ENCODE results near the gene FOXP1.

The FOXP1 gene

DNA sequence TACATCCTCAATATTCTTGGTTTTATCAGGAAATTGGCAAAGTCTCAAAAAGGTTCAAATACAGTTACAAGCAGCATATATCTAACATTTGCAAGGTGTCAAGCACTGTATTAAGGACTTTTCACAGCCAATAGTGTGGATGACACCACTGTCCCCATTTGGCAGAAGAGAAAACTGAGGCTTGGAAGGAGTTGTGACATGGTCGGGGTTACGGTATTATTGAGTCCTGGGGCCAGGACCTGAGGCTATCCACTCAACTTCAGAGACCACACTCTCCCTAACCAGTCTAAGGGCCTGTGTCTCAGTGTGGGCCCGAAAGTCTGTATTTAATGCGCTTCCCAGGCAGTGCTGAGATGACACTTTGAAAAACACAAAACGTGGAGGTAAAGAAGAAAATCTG lies 99.1 kb downstream of the FOXP1 start:
- DNase-seq (ENCODE audit: low spot score) = no peak

DNA sequence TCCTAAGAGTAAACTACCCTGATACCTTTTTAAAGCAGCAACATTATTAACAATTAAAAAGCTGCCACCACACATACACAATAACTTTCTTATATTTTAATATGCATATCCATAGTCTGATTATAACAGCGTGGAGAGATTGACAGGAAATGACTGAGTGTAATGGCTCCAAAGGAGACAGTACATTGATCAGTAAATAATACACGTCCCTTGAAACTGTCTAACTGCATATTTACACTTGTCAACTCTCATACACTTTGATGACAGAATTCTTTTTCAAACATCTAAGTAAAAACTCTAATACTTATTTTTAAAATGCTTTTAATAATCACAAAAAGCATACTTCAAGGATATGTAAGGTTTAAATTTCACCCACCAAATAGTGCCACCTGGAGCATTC lies 99.5 kb downstream of the FOXP1 start:
- no peak for DNase-seq (ENCODE audit: low spot score)

DNA sequence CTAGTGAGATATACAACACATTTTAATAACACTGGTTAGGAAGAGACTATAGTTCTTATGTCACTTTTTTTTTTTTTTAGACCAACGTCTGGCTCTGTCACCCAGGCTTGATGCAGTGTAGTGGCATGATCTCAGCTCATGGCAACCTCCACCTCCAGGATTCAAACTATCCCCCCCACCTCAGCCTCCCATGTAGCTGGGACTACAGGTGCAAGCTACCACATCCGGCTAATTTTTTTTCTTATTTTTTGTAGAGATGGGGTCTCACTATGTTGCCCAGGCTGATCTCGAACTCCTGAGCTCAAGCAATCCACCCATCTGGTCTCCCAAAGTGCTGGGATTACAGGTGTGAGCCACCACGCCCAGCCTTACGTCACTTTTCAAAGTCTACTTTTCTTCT lies 100.8 kb downstream of the FOXP1 start:
- DNase-seq (ENCODE audit: low spot score) = no peak

DNA sequence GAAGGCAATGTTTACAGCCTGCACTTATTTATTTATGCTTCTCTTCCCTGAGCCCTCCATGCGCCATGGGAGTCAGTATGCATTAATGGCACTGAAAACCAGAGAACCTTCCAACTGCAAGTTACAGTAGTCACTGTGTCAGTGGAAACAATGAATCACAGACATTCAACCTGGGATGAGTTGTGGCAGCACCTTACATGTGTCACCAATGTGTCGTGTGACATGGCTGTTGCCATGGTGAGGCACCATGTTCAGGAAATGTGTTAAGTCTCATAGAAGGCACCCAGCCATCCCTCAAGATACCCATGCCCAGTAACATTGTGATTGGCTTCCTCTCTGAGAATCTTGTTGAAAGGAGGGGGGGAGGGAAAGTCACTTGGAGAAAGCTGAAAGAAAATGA lies 105.0 kb downstream of the FOXP1 start:
- DNase-seq (ENCODE audit: low spot score) = no peak

DNA sequence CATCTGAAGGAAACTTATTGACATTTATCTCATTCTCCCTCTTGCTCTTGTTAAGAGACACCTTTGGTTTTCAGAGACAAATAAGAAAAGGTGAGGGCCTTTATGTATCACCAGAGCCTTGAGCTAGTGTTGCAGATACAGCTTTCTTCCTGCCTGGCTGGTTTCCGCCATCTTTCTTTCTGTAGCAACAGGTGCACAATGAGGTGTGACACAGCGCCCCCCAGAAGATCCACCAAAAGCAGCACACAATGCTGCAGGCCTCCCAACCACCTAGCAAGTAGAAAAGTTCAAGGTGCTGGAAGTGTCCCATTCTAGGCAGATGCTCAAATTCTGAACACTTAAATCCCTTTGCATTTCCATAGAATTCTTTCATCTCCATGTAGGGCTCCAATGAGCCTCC lies 106.6 kb downstream of the FOXP1 start:
- no peak for DNase-seq (ENCODE audit: low spot score)

DNA sequence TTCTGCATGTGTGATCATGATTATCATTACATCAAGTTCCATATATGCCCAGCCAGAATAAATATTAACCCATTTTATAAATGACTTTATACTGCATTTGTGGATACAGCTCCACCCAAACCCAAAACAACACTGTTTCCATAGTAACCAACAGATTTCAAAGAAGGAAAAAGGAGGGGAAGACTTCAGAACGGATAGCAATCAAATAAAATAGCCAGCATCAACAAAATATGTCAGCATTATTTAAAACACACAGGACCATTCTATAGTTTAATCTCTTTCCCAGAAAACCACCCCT lies 114.4 kb downstream of the FOXP1 start:
- DNase-seq (ENCODE audit: low spot score) = no peak

DNA sequence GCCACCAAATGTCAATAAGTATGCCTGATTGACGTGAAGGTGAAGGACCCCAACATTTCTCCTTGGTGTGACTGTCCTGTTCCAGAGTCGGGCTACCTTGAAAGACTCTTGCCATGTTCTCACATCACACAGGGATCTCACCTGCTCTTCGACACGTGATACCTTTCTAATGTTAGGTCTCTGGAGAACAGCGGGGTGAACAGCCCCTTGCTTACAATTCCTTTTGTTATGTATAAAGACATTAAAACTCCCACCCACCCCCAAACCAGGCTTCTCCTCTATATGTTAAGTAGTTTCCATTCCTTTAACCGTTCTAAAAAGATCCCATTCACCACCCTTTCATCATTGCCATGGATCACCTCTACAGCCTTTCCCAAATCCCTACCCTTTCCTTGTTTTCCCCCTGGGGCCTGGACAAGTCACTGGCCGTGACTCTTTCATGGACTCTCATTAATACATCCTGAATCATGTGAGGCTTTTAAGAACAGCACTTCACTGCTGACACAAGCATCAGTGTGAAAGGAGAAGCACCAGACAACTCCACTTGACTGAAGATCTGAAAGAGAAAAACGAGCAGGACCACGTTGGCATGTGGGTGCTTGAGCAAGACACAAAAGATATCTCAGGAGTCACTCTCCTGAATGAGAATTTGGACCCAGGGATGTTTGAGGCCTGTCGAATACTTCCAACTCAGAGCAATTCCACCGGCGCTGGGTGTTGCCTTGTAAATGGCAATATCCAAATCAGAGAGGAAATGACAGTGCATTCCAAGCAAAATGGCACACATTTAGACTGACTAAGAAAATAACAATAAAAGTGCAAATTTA lies 115.0 kb downstream of the FOXP1 start:
- no peak for DNase-seq (ENCODE audit: low spot score)

DNA sequence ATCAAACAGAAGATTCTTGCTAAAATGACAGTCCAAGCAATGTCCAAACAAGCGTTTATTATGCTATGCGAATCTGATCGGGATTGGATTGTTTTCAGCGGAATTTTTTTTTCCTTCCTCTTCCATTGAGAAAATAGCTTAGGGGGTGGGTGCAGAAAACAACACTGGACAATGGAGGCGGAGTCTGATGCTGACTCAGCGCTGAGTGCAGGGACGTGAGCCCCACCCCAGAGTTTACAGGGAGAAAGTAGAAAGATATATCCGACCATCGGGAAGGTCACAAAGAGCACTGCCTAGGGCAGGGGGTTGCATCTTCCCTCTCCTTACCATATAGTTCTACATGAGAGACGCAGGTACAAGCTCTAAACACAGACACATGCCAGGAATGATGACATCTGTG lies 117.0 kb downstream of the FOXP1 start:
- DNase-seq (ENCODE audit: low spot score) = no peak

DNA sequence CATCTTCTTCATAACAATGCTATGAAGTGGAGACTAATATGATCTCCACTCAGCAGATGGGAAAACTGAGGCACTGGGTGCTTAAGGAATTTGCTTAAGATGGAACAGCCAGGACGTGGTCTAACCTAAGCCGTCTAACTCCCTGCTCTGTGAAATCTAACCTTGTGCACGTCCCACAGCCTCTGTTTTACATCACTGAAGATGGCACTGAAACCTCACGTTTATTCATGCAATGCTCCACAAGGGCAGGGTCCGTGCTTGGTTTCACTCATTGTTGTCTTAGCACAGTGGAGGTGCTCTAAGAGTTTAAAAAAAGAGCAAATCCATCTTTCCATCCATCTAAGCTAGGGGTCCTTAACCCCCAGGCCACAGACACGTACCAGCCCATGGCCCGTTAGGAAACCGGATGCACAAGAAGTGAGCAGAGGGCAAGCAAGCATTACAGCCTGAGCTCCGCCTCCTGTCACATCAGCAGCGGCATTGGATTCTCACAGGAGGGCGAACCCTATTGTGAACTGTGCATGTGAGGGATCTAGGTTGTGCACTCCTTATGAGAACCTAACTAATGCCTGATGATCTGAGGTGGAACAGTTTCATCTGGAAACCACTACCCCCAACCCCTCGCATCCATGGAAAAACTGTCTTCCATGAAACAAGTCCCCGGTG lies 118.0 kb downstream of the FOXP1 start:
- no peak for DNase-seq (ENCODE audit: low spot score)

DNA sequence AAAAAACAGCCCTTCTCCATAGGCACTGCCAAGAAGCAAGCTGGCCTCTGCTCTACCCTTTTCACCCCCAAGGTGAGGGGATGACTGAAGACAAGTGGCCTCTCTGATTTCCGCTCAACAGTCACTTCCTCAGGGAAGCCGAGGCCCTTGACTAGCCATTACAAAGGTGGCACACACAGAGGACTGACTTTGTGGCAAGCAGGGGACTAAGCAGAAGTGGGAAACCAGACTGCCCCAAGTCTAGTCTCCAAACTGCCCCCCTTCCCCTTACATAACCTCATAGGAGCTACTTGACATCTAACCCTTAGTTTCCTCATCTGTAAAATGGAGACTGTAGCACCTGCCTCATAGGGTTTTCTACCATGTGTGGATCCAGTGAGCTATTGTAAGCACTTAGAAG lies 118.9 kb downstream of the FOXP1 start:
- DNase-seq (ENCODE audit: low spot score) = no peak

DNA sequence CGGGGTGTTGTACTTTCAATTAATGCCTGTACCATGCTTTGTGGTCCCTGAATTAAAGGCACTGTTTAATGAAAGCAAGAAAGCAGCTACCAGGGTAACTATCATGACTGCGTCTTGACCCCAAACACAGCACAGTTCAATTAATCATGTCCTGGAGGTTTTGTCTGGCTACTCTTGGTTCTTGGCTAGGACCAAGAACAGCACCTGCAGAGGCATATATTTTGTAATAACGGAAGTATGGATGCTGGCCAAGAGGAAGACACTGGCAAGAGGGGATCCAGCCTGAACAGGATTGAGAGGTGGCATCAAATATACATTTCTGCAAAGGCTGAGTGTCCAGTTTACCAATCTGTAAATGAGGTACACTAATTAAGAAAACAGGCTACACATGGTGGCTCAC lies 119.9 kb downstream of the FOXP1 start:
- no peak for DNase-seq (ENCODE audit: low spot score)

DNA sequence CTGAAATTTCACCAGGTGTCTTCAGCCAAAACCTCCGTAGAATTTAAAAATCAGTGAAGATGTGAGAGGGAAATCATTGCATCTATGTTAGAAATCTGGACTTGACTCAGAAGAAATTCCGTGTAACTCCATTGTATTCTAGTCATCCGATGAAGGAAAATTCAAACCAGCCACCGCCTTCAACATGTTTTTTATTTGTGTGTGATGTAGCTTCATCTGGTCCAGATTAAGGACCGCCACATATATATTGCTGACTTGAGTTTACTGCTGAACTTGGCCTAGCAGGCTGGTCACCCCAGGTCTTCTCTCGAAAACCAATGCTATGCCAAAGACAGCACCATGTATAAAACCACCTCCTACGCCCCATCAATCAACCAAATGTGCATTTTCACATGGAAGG lies 120.9 kb downstream of the FOXP1 start:
- no peak for DNase-seq (ENCODE audit: low spot score)

DNA sequence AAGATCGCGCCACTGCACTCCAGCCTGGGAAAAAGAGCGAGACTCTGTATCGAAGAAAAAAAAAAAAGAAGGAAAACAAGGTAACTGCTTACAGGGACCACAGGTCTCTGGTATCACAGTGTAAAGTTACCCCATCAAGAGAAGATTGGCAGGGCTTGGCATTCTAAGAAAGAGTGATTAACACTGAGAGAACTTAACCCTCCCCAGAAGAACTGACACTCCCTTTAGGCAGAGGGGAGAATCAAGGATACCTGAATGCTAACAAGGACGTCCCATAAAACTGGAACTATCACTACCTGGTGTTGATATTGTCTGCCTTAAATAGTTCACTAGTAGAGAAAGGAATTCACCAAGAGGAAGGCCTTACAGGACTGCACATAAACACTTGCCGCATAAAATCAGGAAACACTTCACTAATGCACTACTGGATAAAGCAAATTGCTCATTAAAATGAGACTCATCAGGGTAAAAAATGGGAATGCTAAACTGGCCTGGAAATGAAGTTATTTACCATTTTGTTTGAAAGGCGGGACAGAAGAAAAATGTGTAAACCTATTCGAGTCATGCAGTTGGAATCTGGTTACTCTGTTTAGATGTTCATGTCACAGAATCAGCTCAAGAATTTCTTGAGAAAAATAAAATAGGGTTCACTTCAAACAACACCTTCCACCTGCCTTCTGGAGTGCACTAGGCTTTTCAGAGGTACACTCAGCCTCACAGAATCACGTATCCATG lies 121.6 kb downstream of the FOXP1 start:
- DNase-seq (ENCODE audit: low spot score) = no peak

DNA sequence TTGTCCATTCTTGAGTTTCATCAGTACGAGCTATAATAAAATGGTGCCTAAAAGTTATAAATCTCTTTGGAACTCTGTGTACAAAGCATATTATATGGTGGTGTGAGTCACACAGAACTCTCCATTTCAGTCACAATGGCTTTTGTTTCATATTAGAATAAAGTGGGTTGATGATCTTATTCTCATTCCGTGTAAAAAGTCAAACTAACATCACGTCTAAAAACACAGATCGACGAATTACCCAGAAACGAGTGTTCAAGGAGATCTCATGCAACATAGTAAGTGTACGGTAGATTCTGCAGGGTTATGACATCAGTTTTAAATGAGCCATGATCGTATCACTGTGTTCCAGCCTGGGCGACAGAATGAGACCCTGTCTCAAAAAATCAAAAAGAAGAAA lies 122.4 kb downstream of the FOXP1 start:
- DNase-seq (ENCODE audit: low spot score) = no peak

DNA sequence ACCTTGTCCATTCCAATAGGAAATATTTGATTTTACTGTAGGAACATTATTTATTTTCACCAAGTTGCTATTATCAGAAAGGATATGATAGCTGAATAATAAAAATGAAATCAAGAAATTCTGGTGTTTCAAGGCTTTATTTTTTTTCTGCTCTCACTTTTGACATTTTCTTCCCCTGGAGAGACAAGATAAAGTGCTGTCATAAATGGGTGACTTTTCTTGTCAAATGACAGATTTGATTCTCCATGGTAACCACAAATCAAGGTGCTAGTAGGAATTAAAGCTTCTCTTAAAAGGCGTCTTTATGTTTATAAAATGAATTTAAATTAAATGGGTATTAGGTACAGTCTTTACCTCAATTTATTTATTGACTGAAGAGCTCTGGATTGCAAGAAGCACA lies 124.6 kb downstream of the FOXP1 start:
- DNase-seq (ENCODE audit: low spot score) = no peak

DNA sequence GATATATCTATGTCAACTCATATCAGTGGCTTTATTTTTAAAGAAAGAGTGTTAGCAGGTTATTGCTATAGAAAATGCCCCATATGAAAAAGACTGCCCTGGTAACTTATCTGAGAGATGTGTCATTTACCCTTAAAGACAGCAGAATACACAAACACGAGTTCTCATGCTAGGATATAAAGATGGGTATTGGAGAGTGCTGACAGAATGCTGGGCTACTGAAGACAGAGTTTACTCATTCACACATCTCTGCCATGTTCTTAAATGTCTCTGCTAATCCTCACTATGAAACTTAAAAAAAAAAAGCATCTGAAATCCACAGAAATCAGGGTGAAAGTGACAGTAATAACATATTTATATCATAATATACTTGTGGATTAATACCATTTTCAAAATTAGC lies 126.7 kb downstream of the FOXP1 start:
- DNase-seq (ENCODE audit: low spot score) = no peak

DNA sequence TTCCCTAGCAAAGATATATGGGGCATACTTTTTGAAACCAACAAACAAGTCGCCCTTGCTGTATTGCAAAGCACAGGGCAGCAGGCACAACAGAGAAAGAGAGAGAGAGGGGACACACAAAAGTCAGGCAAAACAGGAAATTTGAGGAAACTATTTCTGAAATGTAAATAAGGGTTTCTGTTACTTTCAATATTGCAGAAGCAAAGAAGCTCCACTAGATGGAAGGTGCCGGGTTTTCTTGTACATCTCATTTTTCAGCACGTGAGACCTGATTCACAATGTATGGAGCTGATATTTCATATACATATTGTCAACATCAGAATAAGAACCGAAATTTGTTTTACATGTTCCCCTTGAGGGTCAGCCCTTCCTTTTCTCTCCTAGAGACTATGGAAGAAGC lies 127.4 kb downstream of the FOXP1 start:
- no peak for DNase-seq (ENCODE audit: low spot score)

DNA sequence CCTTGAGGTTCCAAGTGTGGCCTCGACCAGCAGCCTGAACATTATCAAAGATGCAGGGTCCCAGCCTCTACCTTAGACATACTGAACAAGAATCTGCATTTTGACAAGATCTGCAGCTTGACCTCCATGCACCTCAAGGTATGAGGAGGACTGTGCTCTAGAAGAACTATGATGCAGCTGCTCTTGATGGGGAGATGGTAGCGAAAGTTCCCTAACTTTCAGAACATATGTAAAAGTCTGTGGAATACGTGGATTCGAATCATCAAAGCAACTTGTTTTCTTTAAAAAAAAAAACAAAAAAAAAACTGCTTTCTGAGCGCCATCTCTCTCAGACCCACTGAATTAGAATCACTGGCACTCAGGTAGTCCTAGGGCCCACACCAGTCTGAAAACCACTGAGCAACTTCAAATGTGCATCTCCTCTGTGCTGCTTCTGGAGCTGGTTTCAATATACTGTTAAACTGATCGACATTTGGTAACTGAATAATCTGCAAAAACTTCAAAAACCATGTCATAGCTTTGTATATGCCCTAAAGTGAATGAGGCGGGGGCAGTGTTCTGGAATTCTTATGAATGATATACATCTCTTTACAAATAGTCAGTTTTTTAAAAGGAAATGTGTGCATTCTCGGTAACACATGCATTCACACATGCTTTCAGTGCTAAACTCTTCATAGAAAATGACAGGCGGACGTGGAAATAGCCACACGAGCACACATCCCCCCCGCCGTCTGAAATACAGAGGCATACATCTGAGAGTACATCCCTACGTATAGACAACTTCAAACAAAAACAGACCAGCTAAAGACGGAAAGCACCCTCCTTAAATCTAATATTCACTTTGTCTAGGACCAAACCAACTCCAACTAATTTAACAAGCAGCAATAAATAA lies 128.8 kb downstream of the FOXP1 start:
- no peak for DNase-seq (ENCODE audit: low spot score)

DNA sequence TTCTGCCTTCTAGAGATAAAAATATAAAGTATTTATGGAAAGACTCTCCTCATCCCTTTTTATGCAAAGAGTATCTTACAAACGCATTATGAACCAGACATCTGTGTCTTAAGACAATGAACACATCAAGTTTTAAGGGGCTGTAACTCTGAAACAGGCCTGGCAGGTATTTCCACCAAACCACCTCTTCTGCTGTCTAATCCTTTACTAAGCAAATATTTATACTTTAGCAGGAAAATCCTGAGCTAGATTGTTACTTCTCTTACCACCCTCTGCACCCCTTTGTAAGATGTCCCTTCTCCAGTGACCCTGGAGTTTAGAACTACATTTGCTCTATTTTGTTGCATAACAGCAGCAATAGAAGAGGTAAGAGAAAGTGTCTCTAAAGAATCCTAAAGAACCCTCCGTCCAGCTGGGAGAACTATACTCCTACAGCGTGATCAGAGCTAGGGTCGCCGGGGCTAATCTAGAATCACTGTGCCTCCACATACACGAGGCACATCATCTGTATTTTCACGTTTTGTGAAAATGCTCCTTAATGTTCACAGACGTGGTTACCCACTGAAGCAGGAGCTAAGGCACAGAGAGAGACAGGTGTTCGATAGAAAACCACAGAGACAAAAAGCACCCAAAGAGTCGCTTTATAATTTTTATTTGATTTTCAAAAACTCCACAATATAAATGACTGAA lies 129.6 kb downstream of the FOXP1 start:
- DNase-seq (ENCODE audit: low spot score) = no peak

DNA sequence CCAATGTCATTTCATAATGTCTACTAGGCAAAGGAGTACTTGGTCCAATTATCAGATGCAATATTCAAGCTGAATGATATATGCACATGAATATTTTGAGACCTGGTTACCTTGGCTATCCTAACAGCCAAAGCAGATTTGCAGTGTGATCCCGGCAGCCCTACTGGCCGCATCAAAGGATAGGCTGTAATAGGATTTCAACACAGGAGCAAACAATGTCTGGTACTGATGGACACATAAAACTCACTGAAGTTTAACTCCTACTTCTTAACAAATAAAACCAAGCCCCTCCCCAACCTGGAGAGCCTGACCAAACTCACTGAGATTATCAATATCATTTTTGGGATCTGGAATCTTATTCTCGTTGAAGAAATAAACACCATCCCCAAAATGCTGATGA lies 130.2 kb downstream of the FOXP1 start:
- no peak for DNase-seq (ENCODE audit: low spot score)

DNA sequence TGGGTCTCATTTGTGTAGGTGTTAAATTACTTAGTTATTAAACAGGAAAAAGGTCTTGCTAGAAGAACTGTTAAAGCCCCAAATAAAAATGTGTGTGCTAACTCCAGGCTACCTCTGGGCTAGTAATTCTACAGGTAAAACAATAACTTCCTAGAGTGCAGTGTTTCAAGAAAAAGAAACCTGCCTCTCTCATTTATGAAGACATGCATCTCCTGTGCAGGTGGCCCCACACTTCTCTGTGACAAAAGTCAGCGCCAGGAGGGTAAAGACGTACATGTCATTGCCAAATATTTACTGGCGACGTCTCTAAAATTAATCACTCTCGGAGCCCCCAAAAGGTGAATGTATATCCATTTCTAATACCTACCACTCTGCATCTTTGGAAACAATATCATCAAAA lies 131.7 kb downstream of the FOXP1 start:
- no peak for DNase-seq (ENCODE audit: low spot score)

DNA sequence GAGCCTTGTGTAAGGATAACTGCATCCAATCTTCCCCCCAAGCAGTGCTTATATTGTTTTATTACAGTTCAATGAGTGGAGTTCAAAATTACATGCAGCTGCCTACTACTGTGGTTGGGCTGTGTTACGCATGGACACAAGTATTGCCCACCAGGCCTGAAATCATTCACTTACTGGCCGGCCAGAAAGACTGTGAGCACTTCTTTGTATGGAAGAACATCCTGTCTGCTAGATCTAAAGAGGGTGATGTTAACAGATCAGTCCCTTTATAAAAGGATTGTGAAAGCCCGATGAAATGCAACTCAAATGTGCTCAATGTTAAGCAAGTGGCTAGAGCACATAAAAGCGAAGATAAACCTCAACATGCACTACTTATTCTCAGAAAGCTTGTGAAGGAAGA lies 132.5 kb downstream of the FOXP1 start:
- DNase-seq (ENCODE audit: low spot score) = no peak
